Loucy (cell line): Measurements from ENCODE around the gene LRP3.
"Not testable (repeated sequence)": the region's sequence is repeated elsewhere in the genome, so short reads cannot be mapped to it uniquely, and the experiment has no call there.

Experiments
- H2AFZ ChIP-seq: fragments of 200-600 bp; sonication (generic); 2 replicates; pipeline ENCODE4 v1.6.0; 2016; ENCODE audit warnings: antibody characterized with exemption, mild to moderate bottlenecking, low read length, moderate library complexity
- H3F3A ChIP-seq: fragments of 200-600 bp; 2 replicates; pipeline ENCODE4 v1.6.0; 2016; ENCODE audit warnings: antibody characterized with exemption, low read depth, mild to moderate bottlenecking
- H3K27me3 ChIP-seq: fragments of 200-600 bp; sonication (generic); 2 replicates; pipeline ENCODE4 v1.6.1; 2014; ENCODE audit warnings: low read length, mild to moderate bottlenecking; ENCODE audit not compliant: insufficient read depth, poor library complexity, severe bottlenecking
- H3K36me3 ChIP-seq: fragments of 200-600 bp; sonication (generic); 2 replicates; pipeline ENCODE4 v1.6.1; 2016; ENCODE audit warnings: low read length; ENCODE audit not compliant: insufficient read depth
- H3K4me1 ChIP-seq: fragments of 200-600 bp; sonication (generic); 2 replicates; pipeline ENCODE4 v1.5.1; 2014; ENCODE audit warnings: low read length, mild to moderate bottlenecking; ENCODE audit not compliant: insufficient read depth, poor library complexity, severe bottlenecking
- H3K4me2 ChIP-seq: fragments of 200-600 bp; sonication (generic); 2 replicates; pipeline ENCODE4 v1.6.0; 2014; ENCODE audit warnings: antibody characterized with exemption, low read length, low read depth, mild to moderate bottlenecking; ENCODE audit not compliant: poor library complexity, severe bottlenecking
- H3K4me3 ChIP-seq: fragments of 200-600 bp; sonication (generic); 2 replicates; pipeline ENCODE4 v1.5.1; 2014; ENCODE audit warnings: low read length, mild to moderate bottlenecking, mixed read lengths; ENCODE audit not compliant: poor library complexity, severe bottlenecking
- H3K79me2 ChIP-seq: fragments of 200-600 bp; sonication (generic); 2 replicates; pipeline ENCODE4 v1.6.1; 2014; ENCODE audit warnings: low read length; ENCODE audit not compliant: insufficient read depth
- H3K9ac ChIP-seq: fragments of 200-600 bp; sonication (generic); 2 replicates; pipeline ENCODE4 v1.6.0; 2014; ENCODE audit warnings: mild to moderate bottlenecking, low read depth, low read length, moderate library complexity; ENCODE audit not compliant: poor library complexity, severe bottlenecking
- H3K9me2 ChIP-seq: fragments of 200-600 bp; sonication (generic); replicated peaks from 2 replicates; pipeline ENCODE4 v1.6.1; 2016; ENCODE audit warnings: low read depth, low read length, mixed read lengths
- H3K9me3 ChIP-seq: fragments of 200-600 bp; sonication (generic); 2 replicates; pipeline ENCODE4 v1.6.1; 2014; ENCODE audit warnings: mild to moderate bottlenecking, antibody characterized with exemption, low read length, low read depth; ENCODE audit not compliant: insufficient read depth
- H4K20me1 ChIP-seq: fragments of 200-600 bp; sonication (generic); 2 replicates; pipeline ENCODE4 v1.6.0; 2014; ENCODE audit warnings: antibody characterized with exemption, low read length, mild to moderate bottlenecking; ENCODE audit not compliant: insufficient read depth, poor library complexity, severe bottlenecking
- EZH2phosphoT487 ChIP-seq: fragments of 200-600 bp; IDR thresholded peaks from 2 replicates; pipeline ENCODE4 v1.6.1; 2018; ENCODE audit warnings: antibody characterized with exemption, mild to moderate bottlenecking, moderate library complexity, borderline replicate concordance
- TF ChIP-seq, protein P1 (sequence below): fragments of 200-600 bp; sonication (generic); conservative IDR thresholded peaks from 2 replicates; pipeline ENCODE4 v1.5.1; 2014; ENCODE audit warnings: mild to moderate bottlenecking, antibody characterized with exemption, low read length

LRP3 gene

DNA sequence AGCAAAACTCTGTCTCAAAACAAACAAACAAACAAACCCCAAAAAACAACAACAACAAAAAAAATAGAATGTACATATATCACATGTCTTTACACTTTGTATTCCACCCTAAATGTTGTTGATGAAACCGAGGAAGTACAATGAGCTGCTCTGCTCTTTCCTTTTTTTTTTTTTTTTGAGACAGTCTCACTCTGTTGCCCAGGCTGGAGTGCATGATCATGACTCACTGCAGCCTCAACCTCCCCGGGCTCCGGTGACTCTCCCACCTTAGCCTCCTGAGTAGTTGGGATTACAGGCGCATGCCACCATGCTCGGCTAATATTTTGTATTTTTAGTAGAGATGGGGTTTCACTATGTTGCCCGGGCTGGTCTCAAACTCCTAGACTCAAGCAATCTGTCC, 30.6 kb upstream of the LRP3 start:
- no peak overlapping the region for H2AFZ ChIP-seq
- no peaks in the 10 kb centered on the region for H3K9me2 ChIP-seq
- peaks cover 17% of the 10 kb centered on the region for H3K4me1 ChIP-seq
- H3K36me3 ChIP-seq, result no peaks in the 10 kb centered on the region
- no peak overlapping the region for H3K4me3 ChIP-seq
- no peak overlapping the region for H3K4me2 ChIP-seq
- H3K9me3 ChIP-seq, result peaks cover 4% of the 10 kb centered on the region; the same call in 1 of the 2 replicates
- H3K79me2 ChIP-seq, result no peaks in the 10 kb centered on the region
- H3K27me3 ChIP-seq, result no peaks in the 10 kb centered on the region
- no peak overlapping the region for H3K9ac ChIP-seq
- H4K20me1 ChIP-seq, result no peaks in the 10 kb centered on the region
- TF ChIP-seq, protein P1, sequence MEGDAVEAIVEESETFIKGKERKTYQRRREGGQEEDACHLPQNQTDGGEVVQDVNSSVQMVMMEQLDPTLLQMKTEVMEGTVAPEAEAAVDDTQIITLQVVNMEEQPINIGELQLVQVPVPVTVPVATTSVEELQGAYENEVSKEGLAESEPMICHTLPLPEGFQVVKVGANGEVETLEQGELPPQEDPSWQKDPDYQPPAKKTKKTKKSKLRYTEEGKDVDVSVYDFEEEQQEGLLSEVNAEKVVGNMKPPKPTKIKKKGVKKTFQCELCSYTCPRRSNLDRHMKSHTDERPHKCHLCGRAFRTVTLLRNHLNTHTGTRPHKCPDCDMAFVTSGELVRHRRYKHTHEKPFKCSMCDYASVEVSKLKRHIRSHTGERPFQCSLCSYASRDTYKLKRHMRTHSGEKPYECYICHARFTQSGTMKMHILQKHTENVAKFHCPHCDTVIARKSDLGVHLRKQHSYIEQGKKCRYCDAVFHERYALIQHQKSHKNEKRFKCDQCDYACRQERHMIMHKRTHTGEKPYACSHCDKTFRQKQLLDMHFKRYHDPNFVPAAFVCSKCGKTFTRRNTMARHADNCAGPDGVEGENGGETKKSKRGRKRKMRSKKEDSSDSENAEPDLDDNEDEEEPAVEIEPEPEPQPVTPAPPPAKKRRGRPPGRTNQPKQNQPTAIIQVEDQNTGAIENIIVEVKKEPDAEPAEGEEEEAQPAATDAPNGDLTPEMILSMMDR, result no peak
- TF ChIP-seq EZH2phosphoT487, result no peak
- H3F3A ChIP-seq, result peaks cover 6% of the 10 kb centered on the region

DNA sequence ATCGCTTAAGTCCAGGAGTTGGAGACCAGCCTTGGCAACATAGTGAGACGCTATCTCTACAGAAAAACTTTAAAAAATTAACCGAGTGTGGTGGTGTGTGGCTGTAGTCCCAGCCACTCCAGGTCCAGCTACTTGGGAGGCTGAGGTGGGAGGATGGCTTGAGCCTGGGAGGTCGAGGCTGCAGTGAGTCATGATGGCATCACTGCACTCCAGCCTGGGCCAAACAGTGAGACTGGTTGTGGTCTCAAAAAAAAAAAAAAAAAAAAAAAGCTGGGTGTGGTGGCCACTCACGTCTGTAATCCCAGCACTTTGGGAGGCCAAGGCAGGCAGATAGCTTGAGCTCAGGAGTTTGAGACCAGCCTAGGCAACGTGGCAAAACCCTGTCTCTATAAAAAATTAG, 28.1 kb upstream of the LRP3 start:
- H3K4me3 ChIP-seq, H3K9me3 ChIP-seq, H2AFZ ChIP-seq, H3F3A ChIP-seq, H3K36me3 ChIP-seq, H3K9ac ChIP-seq, H3K4me1 ChIP-seq, H4K20me1 ChIP-seq, H3K4me2 ChIP-seq, H3K27me3 ChIP-seq, H3K79me2 ChIP-seq, H3K9me2 ChIP-seq: not testable (repeated sequence)

DNA sequence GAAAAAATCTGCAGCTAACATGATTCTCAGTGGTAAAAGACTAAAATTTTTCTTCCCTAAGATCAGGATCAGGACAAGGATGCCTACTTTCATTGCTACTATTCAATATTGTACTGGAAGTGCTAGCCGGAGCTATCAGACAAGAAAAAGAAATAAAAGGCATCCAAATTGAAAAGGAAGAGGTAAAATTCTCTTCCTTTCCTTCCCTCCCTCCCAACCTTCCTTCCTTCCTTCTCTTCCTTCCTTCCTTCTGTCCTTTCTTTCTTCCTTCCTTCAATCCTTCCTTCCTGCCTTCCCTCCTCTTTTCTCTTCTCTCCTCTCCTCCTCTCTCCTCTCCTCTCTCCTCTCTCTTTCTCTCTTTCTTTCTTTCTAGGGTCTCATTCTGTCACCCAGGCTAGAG, 26.7 kb upstream of the LRP3 start:
- no peak overlapping the region for H3K4me3 ChIP-seq
- peaks cover 5% of the 10 kb centered on the region; the same call in 1 of the 2 replicates for H3K9me3 ChIP-seq
- H3F3A ChIP-seq, result no peaks in the 10 kb centered on the region
- TF ChIP-seq, protein P1, result no peak
- TF ChIP-seq EZH2phosphoT487, result no peak
- no peaks in the 10 kb centered on the region for H4K20me1 ChIP-seq
- H3K4me1 ChIP-seq, result no peaks in the 10 kb centered on the region
- H3K79me2 ChIP-seq, result no peaks in the 10 kb centered on the region
- no peaks in the 10 kb centered on the region for H3K9me2 ChIP-seq
- H3K9ac ChIP-seq, result no peak overlapping the region
- H2AFZ ChIP-seq, result no peak overlapping the region
- H3K27me3 ChIP-seq, result no peaks in the 10 kb centered on the region
- H3K4me2 ChIP-seq, result no peak overlapping the region
- H3K36me3 ChIP-seq, result no peaks in the 10 kb centered on the region

DNA sequence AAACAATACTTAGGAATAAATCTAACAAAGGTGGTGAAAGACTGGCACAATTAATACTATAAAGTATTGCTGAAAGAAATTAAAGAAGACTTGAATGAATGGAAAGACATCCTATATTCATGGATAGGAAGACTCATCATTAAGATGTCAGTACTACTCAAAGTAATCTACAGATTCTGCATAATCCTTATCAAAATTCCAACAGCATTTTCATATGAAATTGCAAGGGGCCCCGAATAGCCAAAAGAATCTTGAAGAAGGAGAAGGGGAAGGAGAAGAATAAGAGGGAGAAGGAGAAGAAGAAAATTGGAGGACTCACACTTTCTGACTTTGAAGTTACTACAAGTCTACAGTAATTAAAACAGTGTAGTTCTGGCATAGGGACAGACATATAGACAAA, 25.6 kb upstream of the LRP3 start:
- Histone ChIP-seq H3K4me2 (no peak overlapping the region), H3K4me3 (no peak overlapping the region), H3K27me3 (no peaks in the 10 kb centered on the region), H3K36me3 (no peaks in the 10 kb centered on the region), H4K20me1 (no peaks in the 10 kb centered on the region), H3F3A (no peaks in the 10 kb centered on the region), H2AFZ (no peak overlapping the region), H3K9me3 (peaks cover 5% of the 10 kb centered on the region; the same call in 1 of the 2 replicates), H3K9ac (no peak overlapping the region), H3K79me2 (no peaks in the 10 kb centered on the region), H3K9me2 (no peaks in the 10 kb centered on the region), H3K4me1 (peaks cover 5% of the 10 kb centered on the region)
- TF ChIP-seq EZH2phosphoT487, result no peak
- TF ChIP-seq, protein P1, result no peak
